HS-5 (cell line): ENCODE results near the gene DIS3L2.
"Not testable (repeated sequence)": the region's sequence is repeated elsewhere in the genome, so short reads cannot be mapped to it uniquely, and the experiment has no call there.

ENCODE experiments used
- DNase-seq: peaks from one replicate; pipeline ENCODE4 v3.0.0-alpha.2; 2012; ENCODE audit warnings: low read depth

The DIS3L2 gene

GRCh38 chr2:232009639-232010274 lies 48.2 kb downstream of the DIS3L2 start:
- no peak for DNase-seq

- peak; percentile 92 for DNase-seq
These were observed 52.3 kb downstream of the DIS3L2 start for GRCh38 chr2:232013701-232014353.

- no peak for DNase-seq
These were observed 53.2 kb downstream of the DIS3L2 start for GRCh38 chr2:232014681-232015080.

- no peak for DNase-seq
These were observed 56.7 kb downstream of the DIS3L2 start for GRCh38 chr2:232018181-232018580.

- DNase-seq, result no peak
These were observed 61.2 kb downstream of the DIS3L2 start for GRCh38 chr2:232022718-232023117.

- DNase-seq, result no peak
These were observed 61.9 kb downstream of the DIS3L2 start for GRCh38 chr2:232023426-232023825.

GRCh38 chr2:232024457-232024856 lies 62.9 kb downstream of the DIS3L2 start:
- no peak for DNase-seq

GRCh38 chr2:232026910-232027309 lies 65.4 kb downstream of the DIS3L2 start:
- DNase-seq, result no peak

- no peak for DNase-seq
These were observed 66.0 kb downstream of the DIS3L2 start for GRCh38 chr2:232027530-232027929.

GRCh38 chr2:232028071-232028470 lies 66.6 kb downstream of the DIS3L2 start:
- no peak for DNase-seq

- no peak for DNase-seq
These were observed 67.1 kb downstream of the DIS3L2 start for GRCh38 chr2:232028631-232029030.

- DNase-seq, result no peak
These were observed 67.8 kb downstream of the DIS3L2 start for GRCh38 chr2:232029346-232029745.

GRCh38 chr2:232030229-232030628 lies 68.7 kb downstream of the DIS3L2 start:
- DNase-seq, result no peak

- DNase-seq, result not testable (repeated sequence)
These were observed 73.8 kb downstream of the DIS3L2 start for GRCh38 chr2:232035292-232035691.

GRCh38 chr2:232036876-232037275 lies 75.4 kb downstream of the DIS3L2 start:
- DNase-seq, result not testable (repeated sequence)

GRCh38 chr2:232038251-232038880 lies 76.9 kb downstream of the DIS3L2 start:
- DNase-seq, result no peak

- DNase-seq, result no peak
These were observed 77.5 kb downstream of the DIS3L2 start for GRCh38 chr2:232038881-232039485.

- peak; percentile 9 for DNase-seq
These were observed 81.5 kb downstream of the DIS3L2 start for GRCh38 chr2:232042911-232043574.

GRCh38 chr2:232043966-232044365 lies 82.5 kb downstream of the DIS3L2 start:
- DNase-seq, result no peak

GRCh38 chr2:232049350-232049749 lies 87.8 kb downstream of the DIS3L2 start:
- DNase-seq, result no peak

- DNase-seq, result no peak
These were observed 91.1 kb downstream of the DIS3L2 start for GRCh38 chr2:232052591-232052990.

GRCh38 chr2:232053777-232054176 lies 92.3 kb downstream of the DIS3L2 start:
- no peak for DNase-seq
